ENCODE results near the gene TNNI3K. TPM values are rescaled to one million over a fixed set of nuclear protein-coding genes. Genes with fewer than 3 reads are reported as not detected.

The TNNI3K gene
- total and polyA plus RNA-seq, 10 of the 15 experiments (the other 5 are each of a cell fraction or from before 2014, with no cell fraction given): 0.14 to 1.6 (median 0.44) TPM; not detected in 4

- TF ChIP-seq E2F4 (IDR thresholded peaks at IDR 0.05; ENCODE audit: low read depth, low read length) (no peak), IRF3 (IDR thresholded peaks at IDR 0.05) (no peak), HDAC6 (IDR thresholded peaks at IDR 0.05; ENCODE audit: unreplicated experiment) (no peak), SP1 (IDR thresholded peaks at IDR 0.05; ENCODE audit: low read depth, low read length) (no peak), SMARCA5 (IDR thresholded peaks at IDR 0.05) (no peak)
These were observed 1.8 kb downstream of the TNNI3K start (continued) for GRCh38 chr1:74237035-74237434.

- H3K27ac ChIP-seq (ENCODE audit: control insufficient read depth, insufficient read depth): no peak overlapping the region
- ATAC-seq: no peak
- ChIA-PET SMC1A (ENCODE audit: uncharacterized antibody, unreplicated experiment) (no interaction called here), RAD21 (ENCODE audit: unreplicated experiment) (no interaction called here), POLR2A (no interaction called here), CTCF (interaction anchor here (1.3 to 1.4 kb wide), 2 partner anchors 9 to 266 kb away, joined by 5 to 6 read pairs; no protein-coding TSS in a partner anchor)
- H3K9me3 ChIP-seq (replicated peaks; ENCODE audit: control insufficient read depth, insufficient read depth, low read length): no peaks in the 10 kb centered on the region
- no peak overlapping the region for H2AFZ ChIP-seq (ENCODE audit: control insufficient read depth, low read depth, low read length)
- no TSS peak for BruUV-seq (replicated peaks)
- H3K27me3 ChIP-seq (replicated peaks in 1 of 2; ENCODE audit: control insufficient read depth in 2 of 2, insufficient read depth in 2 of 2, low read length in 1 of 2): no peaks in the 10 kb centered on the region
- intact Hi-C loops (cut with micrococcal nuclease; ENCODE audit: unreplicated experiment) (no loop called here), in situ Hi-C loops (cut with MboI) (no loop called here)
- FAIRE-seq: no peak
- H3K9ac ChIP-seq (ENCODE audit: control insufficient read depth, insufficient read depth, low read length): no peak overlapping the region
- H3K36me3 ChIP-seq (ENCODE audit: control insufficient read depth in 2 of 2, insufficient read depth in 2 of 2, low read length in 1 of 2): no peaks in the 10 kb centered on the region
- WGBS (ENCODE audit: insufficient coverage, insufficient replicate concordance, low lambda C conversion rate, missing lambda C conversion rate): 28% methylated on average over 4 of the region's 4 CpGs
- no peak for DNase-seq (ENCODE audit: low read depth, low spot score)
- H3K4me2 ChIP-seq (ENCODE audit: control insufficient read depth, insufficient read depth): no peak overlapping the region
- no peaks in the 10 kb centered on the region for H3K79me2 ChIP-seq (ENCODE audit: control insufficient read depth, insufficient read depth, low read length)
- no peaks in the 10 kb centered on the region for H3K4me1 ChIP-seq (ENCODE audit: control insufficient read depth, insufficient read depth, low read length)
- no peaks in the 10 kb centered on the region for H4K20me1 ChIP-seq (ENCODE audit: control insufficient read depth, insufficient read depth)
- H3K4me3 ChIP-seq: no peak overlapping the region
- TF ChIP-seq TBL1XR1 (IDR thresholded peaks at IDR 0.05; ENCODE audit: low read depth, low read length) (no peak), BRCA1 (IDR thresholded peaks at IDR 0.05; ENCODE audit: low read depth, low read length) (no peak), TCF12 (IDR thresholded peaks at IDR 0.05; ENCODE audit: low read depth, low read length) (no peak), RCOR1 (conservative IDR thresholded peaks at IDR 0.05; ENCODE audit: low read depth, low read length) (no peak), STAT3 (IDR thresholded peaks at IDR 0.05; ENCODE audit: low read depth, low read length) (no peak), TCF3 (IDR thresholded peaks at IDR 0.05; ENCODE audit: borderline replicate concordance, insufficient read depth, low read depth, low read length) (no peak), NR2C2 (IDR thresholded peaks at IDR 0.05; ENCODE audit: borderline replicate concordance, control insufficient read depth, insufficient read length, low read depth) (no peak), BHLHE40 (IDR thresholded peaks at IDR 0.05; ENCODE audit: borderline replicate concordance in 1 of 2, low read depth in 2 of 2, low read length in 1 of 2) (no peak), CBX5 (IDR thresholded peaks at IDR 0.05; ENCODE audit: low read depth) (no peak), ZNF24 (IDR thresholded peaks at IDR 0.05) (no peak), TAF1 (IDR thresholded peaks at IDR 0.05; ENCODE audit: borderline replicate concordance, low read depth, low read length) (no peak), SUZ12 (IDR thresholded peaks at IDR 0.05; ENCODE audit: unreplicated experiment) (no peak), NFIC (IDR thresholded peaks at IDR 0.05; ENCODE audit: low read depth, low read length) (no peak), EZH2 (IDR thresholded peaks at IDR 0.05; ENCODE audit: borderline replicate concordance, control insufficient read depth, low read depth, low read length) (no peak), YY1 (IDR thresholded peaks at IDR 0.05; ENCODE audit: low read depth, low read length) (no peak), SREBF1 (IDR thresholded peaks at IDR 0.05; ENCODE audit: low read length) (no peak), RFX5 (IDR thresholded peaks at IDR 0.05; ENCODE audit: low read depth, low read length) (no peak), WRNIP1 (IDR thresholded peaks at IDR 0.05; ENCODE audit: borderline replicate concordance, low read depth, low read length) (no peak)
These were observed 2.6 kb downstream of the TNNI3K start for GRCh38 chr1:74237787-74238186.

All from GM12878 (cell line).